Right lobe of liver (tissue), 4 donors: ENCODE results near the gene TNIP2.

Experiments used
- CTCF ChIP-seq, 4 donors: fragments of 200-600 bp in 3 of 4; fragments of 450-650 bp in 1 of 4; IDR thresholded peaks; one replicate each; pipeline versions ENCODE4 v1.5.1 to v1.8.0; 2016 to 2022; ENCODE audit warnings: antibody characterized with exemption in 4 of 4, mild to moderate bottlenecking in 2 of 4
- POLR2A ChIP-seq: fragments of 450-650 bp; IDR thresholded peaks from one replicate; pipeline ENCODE4 v1.6.1; 2017; ENCODE audit warnings: antibody characterized with exemption, mild to moderate bottlenecking
- donor health status: DM: no; HTN: no; CAD: no.
- donor health status: DM: no; HTN: no; CAD: no.
- donor health status: DM: no; HTN: yes; CAD: no.

- TF ChIP-seq CTCF (IDR thresholded peaks at IDR 0.05) (no peak), POLR2A (no peak)
Observed at GRCh38 chr4:2698504-2698903, 57.6 kb downstream of the TNIP2 start.
